AG09319 (cell line): ENCODE data around the gene ASPDH.

Experiments used
- DNase-seq: peaks from one replicate; pipeline ENCODE4 v3.0.0-alpha.2; 2010; ENCODE audit warnings: low read depth; ENCODE audit errors: extremely low read depth
- TF ChIP-seq, protein P1 (sequence below): IDR thresholded peaks from 2 replicates; pipeline ENCODE4 v1.5.1; 2011; ENCODE audit warnings: low read depth, mild to moderate bottlenecking, inconsistent platforms, low read length, moderate library complexity

ASPDH gene

GRCh38 chr19:50551034-50551714 lies 37.5 kb upstream of the ASPDH start:
- TF ChIP-seq, protein P1, sequence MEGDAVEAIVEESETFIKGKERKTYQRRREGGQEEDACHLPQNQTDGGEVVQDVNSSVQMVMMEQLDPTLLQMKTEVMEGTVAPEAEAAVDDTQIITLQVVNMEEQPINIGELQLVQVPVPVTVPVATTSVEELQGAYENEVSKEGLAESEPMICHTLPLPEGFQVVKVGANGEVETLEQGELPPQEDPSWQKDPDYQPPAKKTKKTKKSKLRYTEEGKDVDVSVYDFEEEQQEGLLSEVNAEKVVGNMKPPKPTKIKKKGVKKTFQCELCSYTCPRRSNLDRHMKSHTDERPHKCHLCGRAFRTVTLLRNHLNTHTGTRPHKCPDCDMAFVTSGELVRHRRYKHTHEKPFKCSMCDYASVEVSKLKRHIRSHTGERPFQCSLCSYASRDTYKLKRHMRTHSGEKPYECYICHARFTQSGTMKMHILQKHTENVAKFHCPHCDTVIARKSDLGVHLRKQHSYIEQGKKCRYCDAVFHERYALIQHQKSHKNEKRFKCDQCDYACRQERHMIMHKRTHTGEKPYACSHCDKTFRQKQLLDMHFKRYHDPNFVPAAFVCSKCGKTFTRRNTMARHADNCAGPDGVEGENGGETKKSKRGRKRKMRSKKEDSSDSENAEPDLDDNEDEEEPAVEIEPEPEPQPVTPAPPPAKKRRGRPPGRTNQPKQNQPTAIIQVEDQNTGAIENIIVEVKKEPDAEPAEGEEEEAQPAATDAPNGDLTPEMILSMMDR: no peak
- no peak for DNase-seq

DNA sequence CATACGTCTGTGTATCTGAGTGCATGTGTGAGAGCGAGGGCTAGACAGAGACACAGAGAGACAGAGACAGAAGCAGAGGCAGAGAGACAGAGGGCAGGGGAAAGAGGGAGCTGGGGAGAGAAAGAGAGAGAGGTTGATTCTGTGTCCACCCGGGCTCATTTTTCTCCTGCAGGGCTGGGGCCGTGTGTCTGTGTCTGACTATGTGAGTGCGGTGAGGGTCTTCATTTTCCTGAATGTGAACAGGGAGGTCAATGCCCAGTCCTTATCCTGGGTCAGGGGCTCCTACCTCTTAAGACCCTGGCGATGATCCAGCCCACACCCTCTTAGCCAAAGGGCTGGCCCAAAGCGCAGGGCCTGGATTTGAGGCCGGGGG lies 36.9 kb upstream of the ASPDH start:
- no peak for DNase-seq
- TF ChIP-seq, protein P1: no peak

DNA sequence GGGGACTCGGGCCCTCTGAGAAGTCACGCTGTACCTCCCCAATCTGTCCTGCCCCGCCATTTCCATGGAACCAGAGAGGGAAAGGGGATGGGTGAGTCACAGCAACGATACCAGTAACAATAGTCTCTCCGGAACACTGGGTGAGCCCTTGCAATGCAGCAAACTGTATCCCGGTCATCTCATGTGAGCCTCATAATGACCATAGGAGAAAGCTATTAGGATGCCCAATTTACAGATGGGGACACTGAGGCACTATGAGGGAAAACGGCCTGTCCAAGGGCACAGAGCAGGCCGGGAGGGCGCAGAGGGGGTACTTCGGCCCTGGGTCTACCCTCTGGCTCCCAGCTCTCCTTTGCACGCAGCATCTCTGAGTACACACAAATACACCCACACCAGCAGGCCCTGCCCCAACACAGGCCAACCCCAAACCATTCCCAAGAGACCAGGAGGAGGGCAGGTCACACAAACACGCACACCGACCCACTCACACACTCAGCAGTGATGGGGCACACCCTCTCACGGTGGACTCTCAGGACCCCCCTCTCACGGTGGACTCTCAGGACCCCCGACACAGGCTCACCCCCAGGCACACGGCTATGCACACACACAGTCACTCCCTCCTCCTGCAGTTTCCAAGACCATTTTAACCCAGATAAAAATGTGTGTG lies 36.3 kb upstream of the ASPDH start:
- DNase-seq: no peak
- TF ChIP-seq, protein P1: no peak

GRCh38 chr19:50549059-50549926 lies 35.6 kb upstream of the ASPDH start:
- TF ChIP-seq, protein P1: no peak
- no peak for DNase-seq

GRCh38 chr19:50548191-50549058 lies 34.7 kb upstream of the ASPDH start:
- no peak for DNase-seq
- TF ChIP-seq, protein P1: no peak

GRCh38 chr19:50547385-50548190 lies 33.9 kb upstream of the ASPDH start:
- TF ChIP-seq, protein P1: no peak
- no peak for DNase-seq
